ENCODE results near the gene ZDHHC7. TPM values are rescaled to one million over a fixed set of nuclear protein-coding genes. Genes with fewer than 3 reads are reported as not detected.

ZDHHC7 gene
- total RNA-seq, 1 experiment from 2014 or later: 109 TPM

DNA sequence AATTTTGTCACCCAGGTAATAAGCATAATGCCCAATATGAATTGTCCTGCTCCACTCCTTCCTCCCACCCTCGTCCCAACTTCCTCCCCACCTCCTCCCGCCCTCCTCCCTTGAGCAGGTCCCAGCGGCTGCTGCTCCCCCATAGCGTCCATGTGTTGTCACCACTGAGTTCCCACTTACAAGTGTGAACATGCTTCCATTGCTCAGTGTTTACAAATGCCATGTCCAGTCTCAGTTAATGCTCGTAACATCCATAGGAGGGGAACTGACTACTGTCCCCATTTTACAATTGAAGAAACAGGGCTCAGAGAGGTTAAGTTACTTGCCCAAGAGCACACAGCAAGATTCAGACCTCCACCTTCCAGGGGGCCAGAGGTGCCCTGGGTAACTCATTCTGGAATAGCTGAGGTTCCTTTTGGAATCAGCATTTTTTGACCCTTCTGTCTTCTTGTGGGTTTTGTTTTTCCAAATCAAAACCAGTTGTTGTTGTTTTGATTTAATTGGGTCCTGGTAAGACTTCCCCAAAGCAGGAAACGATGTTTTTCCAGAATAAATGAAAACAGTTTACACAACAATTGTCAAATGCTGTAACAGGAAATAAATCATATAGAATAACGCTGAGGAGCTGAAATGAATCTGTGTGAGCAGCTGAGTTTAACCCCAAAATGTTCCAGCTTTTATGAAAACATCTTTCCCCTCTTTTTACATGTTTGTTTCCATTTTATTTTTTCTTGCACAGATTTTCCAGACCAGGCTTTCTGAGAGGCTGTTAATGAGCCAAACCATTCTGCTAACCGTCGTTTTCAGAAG lies 73.9 kb downstream of the ZDHHC7 start:
- peaks cover 53% of the 10 kb centered on the region for H3K27me3 Mint-ChIP-seq (ENCODE audit: unreplicated experiment)
- H3K4me3 Mint-ChIP-seq (ENCODE audit: low read depth, unreplicated experiment): no peak overlapping the region
- H3K36me3 Mint-ChIP-seq (ENCODE audit: insufficient read depth, unreplicated experiment): no peaks in the 10 kb centered on the region
- no TSS peak for BruUV-seq (replicated peaks)
- CTCF ChIA-PET: no interaction called here
- no peaks in the 10 kb centered on the region for H3K4me1 Mint-ChIP-seq (ENCODE audit: low read depth, unreplicated experiment)
- TF ChIP-seq CTCF (IDR thresholded peaks at IDR 0.05; ENCODE audit: unreplicated experiment): no peak
- no peak overlapping the region for H3K27ac Mint-ChIP-seq (ENCODE audit: unreplicated experiment)
- DNase-seq: no peak
- H3K9me3 Mint-ChIP-seq (ENCODE audit: low read depth, unreplicated experiment): no peaks in the 10 kb centered on the region
- intact Hi-C loops (cut with micrococcal nuclease; ENCODE audit: unreplicated experiment): no loop called here

DNA sequence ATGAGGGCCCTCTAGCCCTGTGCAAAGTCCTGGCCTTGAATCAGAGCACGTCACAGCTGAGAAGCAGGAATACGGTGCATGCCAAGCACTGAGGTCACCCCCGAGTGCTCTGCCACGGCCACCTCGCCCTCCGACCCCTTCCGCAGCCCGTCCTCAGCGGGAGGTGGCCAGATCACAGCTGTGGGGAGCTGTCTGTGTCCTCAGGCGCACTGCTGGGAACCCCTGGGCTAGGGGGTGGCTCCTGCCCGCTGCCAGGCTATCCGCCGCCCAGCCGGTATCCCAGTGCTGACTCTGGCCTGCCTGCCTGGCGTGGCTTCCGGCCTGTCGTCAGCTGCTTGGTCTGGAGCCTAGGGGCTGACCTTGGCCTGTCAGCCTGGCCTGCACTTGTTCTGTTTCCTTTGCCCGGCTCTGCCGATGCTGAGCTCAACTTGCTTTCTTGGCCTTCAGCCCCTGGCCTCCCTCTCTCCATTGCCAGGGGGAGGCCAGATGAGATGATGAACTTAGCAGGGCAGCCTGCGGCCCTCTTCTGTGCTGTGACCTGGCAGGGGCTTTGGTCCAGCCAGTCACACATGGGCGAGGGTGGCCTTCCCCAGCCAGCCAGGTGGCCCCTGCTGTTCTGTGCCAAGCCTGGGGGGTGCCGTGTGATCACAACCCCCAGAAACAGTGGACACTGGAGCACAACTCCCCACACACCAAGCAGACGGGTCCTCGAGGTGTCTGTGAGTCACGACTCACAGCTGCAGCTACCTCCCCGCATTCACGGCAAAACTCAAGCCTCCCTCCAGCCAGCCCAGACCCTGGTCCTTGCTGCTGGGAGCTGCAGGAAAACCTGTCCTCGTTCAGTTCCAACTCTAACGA lies 77.3 kb downstream of the ZDHHC7 start:
- CTCF ChIA-PET: interaction anchor here (0.7 kb wide), 2 partner anchors 16 to 90 kb away, joined by 3 to 5 read pairs; no protein-coding TSS in a partner anchor
- intact Hi-C loops (cut with micrococcal nuclease; ENCODE audit: unreplicated experiment): no loop called here
- H3K4me1 Mint-ChIP-seq (ENCODE audit: low read depth, unreplicated experiment): no peaks in the 10 kb centered on the region
- BruUV-seq (replicated peaks): no TSS peak
- H3K27ac Mint-ChIP-seq (ENCODE audit: unreplicated experiment): no peak overlapping the region
- TF ChIP-seq CTCF (IDR thresholded peaks at IDR 0.05; ENCODE audit: unreplicated experiment): no peak
- no peak for DNase-seq
- peaks cover 55% of the 10 kb centered on the region for H3K27me3 Mint-ChIP-seq (ENCODE audit: unreplicated experiment)
- no peaks in the 10 kb centered on the region for H3K9me3 Mint-ChIP-seq (ENCODE audit: low read depth, unreplicated experiment)
- H3K36me3 Mint-ChIP-seq (ENCODE audit: insufficient read depth, unreplicated experiment): no peaks in the 10 kb centered on the region
- no peak overlapping the region for H3K4me3 Mint-ChIP-seq (ENCODE audit: low read depth, unreplicated experiment)

- Mint-ChIP-seq H3K27me3 (ENCODE audit: unreplicated experiment) (peaks cover 58% of the 10 kb centered on the region), H3K27ac (ENCODE audit: unreplicated experiment) (no peak overlapping the region), H3K9me3 (ENCODE audit: low read depth, unreplicated experiment) (no peaks in the 10 kb centered on the region), H3K4me1 (ENCODE audit: low read depth, unreplicated experiment) (no peaks in the 10 kb centered on the region), H3K4me3 (ENCODE audit: low read depth, unreplicated experiment) (no peak overlapping the region), H3K36me3 (ENCODE audit: insufficient read depth, unreplicated experiment) (no peaks in the 10 kb centered on the region)
- no peak for DNase-seq
- CTCF ChIA-PET: interaction anchor here (0.6 to 1.3 kb wide), 2 partner anchors 147 to 314 kb away, joined by 3 read pairs; no protein-coding TSS in a partner anchor
- BruUV-seq (replicated peaks): no TSS peak
- TF ChIP-seq CTCF (IDR thresholded peaks at IDR 0.05; ENCODE audit: unreplicated experiment): no peak
- intact Hi-C loops (cut with micrococcal nuclease; ENCODE audit: unreplicated experiment): no loop called here
Observed at GRCh38 chr16:84932681-84933080, 78.7 kb downstream of the ZDHHC7 start.

DNA sequence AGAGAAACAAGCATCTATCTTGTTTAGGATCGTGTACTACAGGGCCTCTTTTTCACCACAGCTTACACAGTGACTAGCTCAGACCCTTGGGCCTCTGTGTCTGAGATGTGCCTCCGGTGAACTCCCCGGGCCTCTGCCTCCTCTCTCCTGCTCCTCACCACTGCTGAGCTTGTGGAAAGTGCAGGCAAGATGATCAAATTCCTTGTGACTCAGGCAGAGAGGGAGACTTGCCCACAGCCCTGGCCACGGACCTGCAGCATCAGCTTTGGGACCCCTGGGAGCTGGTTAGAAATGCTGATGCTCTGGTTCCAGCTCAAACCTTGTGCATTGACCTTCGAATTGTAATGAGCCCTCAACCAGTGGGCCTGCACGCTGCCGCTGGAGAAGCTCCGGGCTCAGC lies 79.8 kb downstream of the ZDHHC7 start:
- no peak for DNase-seq
- Mint-ChIP-seq H3K4me1 (ENCODE audit: low read depth, unreplicated experiment) (no peaks in the 10 kb centered on the region), H3K27ac (ENCODE audit: unreplicated experiment) (no peak overlapping the region), H3K4me3 (ENCODE audit: low read depth, unreplicated experiment) (no peak overlapping the region), H3K9me3 (ENCODE audit: low read depth, unreplicated experiment) (no peaks in the 10 kb centered on the region), H3K27me3 (ENCODE audit: unreplicated experiment) (peaks cover 58% of the 10 kb centered on the region), H3K36me3 (ENCODE audit: insufficient read depth, unreplicated experiment) (no peaks in the 10 kb centered on the region)
- intact Hi-C loops (cut with micrococcal nuclease; ENCODE audit: unreplicated experiment): no loop called here
- CTCF ChIA-PET: interaction anchor here (1.5 kb wide), 1 partner anchor 11 kb away, joined by 7 read pairs; no protein-coding TSS in a partner anchor
- BruUV-seq (replicated peaks): no TSS peak
- TF ChIP-seq CTCF (IDR thresholded peaks at IDR 0.05; ENCODE audit: unreplicated experiment): no peak

Measured in Calu3 (cell line).